NCI-H1694 (cell line): ENCODE data around the gene TREM2.
"Not testable (repeated sequence)": the region's sequence is repeated elsewhere in the genome, so short reads cannot be mapped to it uniquely, and the experiment has no call there.

Experiments
- DNase-seq: peaks from one replicate; lab custom pipeline; 2025; lab: John Stamatoyannopoulos, UW

The TREM2 gene

DNA sequence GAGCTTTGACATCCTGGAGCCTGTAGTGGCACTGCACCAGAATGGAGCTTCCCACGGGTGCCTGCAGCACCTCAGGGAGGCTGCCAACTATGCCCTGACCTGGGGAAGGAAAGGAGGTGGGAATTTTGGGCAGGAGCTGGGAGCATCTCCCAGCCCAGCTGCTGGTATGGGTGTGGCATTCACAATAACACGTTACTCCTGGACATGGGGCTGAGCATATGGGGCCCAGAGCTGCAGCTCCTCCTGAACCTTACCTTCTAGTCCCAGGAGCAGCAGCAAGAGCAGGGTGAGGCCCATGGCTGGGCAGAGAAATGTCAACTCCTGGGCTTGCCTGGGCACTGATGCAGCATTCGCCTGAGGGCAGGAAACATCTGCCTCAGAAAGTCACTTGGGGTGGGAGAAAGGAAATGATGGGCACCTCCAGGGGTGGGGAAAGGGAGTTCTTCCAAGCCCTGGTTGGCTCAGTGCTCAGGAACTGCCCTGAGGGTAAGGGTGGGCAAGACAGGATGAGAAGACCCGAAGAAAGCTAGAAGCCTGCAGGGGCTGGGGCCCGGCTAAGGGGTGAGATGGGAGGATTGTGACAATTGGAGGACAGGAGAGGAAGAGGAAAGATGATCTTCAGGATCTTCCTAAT is 8.8 kb downstream of the TREM2 start, which contains the start of gene TREML1:
Gene TREML1, minus strand, starts transcription at position 356 of the 634 bp plus-strand sequence. Its CDS starts 59 bp downstream, at position 297.
- DNase-seq, result no peak

DNA sequence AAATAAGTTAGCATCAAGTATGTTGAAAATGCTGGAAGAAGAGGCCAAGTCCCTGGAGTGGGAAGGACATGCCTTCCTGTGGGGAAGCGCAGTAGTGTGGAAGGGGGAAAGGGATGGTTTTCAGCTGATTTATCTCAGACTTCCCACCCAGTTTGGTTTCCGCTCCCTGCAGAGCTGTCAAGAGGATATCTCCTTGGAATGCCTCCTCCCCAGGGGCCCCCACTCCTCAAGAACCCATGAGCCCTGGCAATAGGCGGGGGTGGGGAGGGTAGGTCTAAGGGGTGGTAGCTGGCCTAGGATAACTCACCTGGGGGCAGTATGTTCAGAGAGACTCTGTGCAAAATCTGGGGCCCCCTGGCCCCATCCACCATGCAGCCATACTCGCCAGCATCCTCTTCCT is 9.5 kb downstream of the TREM2 start:
- DNase-seq, result no peak

DNA sequence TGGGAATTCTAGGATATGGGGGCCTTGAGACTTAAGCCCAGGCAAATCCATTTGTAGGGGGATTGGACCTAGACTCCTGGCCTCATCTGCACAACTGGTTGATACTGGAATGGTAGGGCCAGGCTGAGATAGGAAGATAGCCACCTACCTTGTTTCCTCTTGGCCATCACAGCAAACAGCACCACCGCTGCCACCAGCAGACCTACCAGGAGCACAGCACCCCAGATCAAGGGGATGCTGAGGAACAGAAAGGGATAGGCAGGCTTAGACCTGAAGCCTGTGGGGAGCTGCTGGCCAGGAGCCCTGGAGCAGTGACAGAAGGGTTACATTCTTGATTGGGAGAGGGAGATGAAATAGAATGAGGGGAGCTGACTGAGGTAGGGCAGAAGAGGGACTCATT is 12.2 kb downstream of the TREM2 start:
- DNase-seq, result no peak

DNA sequence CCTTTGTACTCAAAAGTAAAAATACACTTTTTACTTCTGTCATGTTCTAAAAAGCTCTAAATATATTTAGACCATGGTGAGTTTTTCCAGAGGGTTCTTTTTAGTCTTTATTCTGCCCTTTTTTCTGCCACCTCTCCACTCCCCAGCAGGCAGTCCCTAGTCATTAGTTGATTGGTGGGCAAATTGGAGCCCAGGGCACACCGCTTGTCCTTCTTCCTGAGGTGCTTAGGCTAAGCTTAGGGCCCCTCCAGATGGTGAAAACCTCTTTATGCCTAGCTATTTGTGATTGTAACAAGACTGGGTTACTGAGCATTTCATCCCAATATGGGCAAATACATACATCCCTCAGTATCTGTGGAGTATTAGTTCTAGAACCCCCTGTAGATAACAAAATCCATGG is 15.0 kb downstream of the TREM2 start:
- DNase-seq, result no peak

DNA sequence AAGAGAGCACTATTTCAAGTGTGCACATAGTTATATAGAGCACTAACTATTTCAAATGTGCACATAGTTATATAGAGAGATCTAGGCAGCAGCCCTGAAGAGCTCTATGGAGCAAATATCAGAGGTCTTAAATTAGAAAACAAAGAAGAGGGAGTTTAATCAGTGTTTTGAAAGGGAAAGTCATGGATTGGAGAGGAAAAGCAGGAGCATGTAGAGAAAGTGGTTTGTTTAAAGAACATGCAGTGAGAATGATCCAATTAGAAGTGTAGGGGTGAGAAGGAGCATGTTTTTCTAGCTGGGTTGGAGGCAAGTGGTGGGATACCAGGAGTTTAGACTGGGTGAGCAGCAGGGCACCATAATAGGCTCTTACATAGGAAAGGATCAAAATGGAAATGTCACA is 26.0 kb downstream of the TREM2 start:
- DNase-seq, result no peak

DNA sequence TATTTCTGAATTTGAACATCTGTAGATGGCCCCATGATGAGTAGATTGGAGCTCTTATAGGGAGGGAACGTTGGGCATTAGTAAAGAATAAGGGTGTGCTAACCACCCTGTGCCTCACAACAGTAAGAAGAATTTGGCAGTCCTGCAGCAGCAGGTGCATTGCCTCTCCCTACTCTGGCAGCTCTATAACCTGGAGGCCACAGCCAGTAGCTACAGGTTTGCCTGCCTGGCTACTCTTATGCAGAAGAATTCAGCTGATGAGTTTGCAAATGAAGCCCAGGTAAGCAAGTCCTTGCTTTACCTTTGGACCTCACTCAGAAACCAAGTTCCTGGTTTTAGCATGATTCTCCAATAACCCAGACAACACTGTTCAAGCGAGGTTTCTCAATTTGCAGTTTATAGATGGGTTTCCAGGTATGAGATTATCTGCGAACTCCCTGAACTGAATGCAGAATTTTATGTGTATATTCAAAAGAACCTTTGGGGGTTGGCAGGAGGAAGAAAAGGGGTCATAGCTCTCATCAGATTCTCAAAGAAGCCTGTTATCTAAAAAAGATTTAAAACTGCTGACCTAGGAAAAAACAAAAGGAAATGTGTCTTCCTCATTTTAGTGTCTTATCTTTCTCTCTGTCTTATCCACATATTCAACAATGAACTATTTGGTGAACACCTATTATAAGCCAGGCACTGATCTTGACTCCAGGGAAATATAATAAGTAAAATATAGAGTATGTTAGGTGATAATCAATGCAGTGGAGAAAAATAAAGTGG is 27.7 kb downstream of the TREM2 start:
- no peak for DNase-seq

DNA sequence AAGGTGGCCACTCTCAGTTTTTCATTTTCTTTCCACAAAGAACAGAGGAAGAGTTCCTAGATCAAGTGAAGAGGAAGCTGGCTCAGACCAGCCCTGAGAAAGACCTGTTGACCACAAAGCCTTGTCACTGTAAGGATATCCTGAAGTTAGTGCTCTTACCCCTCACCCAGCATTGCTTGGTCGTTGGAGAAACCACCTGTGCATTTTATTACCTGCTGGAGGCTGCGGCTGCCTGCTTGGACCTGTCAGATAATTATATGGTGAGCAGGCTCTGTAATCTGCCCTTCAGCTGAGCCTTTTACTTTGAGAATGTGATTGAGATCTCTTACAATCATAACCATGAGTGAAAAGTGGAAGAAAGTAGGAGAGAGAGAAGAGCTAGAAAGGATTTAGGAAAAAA is 30.7 kb downstream of the TREM2 start:
- no peak for DNase-seq

DNA sequence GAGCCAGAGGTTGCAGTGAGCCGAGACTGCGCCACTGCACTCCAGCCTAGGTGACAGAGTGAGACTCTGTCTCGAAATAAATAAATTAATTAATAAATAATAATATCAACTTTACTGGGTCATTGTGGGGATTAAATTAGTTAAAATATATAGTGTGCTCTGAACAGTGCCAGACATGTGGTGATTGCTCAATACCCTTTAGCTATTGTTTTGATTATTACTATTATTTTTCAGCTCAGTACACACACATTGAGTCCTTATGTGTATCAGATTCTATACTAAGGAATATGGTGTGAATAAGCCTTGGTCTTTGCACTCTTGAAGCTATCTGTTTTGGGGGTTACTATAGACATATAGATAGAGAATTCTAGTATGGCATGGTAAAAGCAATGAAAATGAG is 37.6 kb downstream of the TREM2 start:
- DNase-seq, result no peak

DNA sequence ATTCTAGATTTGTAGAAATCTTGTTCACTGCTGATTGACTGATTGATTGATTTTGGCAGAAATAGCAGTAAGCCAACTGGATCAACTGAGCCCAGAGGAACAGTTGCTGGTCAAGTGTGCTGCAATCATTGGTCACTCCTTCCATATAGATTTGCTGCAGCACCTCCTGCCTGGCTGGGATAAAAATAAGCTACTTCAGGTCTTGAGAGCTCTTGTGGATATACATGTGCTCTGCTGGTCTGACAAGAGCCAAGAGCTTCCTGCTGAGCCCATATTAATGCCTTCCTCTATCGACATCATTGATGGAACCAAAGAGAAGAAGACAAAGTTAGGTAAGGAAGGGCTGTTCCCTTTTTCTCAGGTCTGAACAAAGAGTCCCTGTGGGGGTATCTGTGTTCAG is 40.0 kb downstream of the TREM2 start:
- DNase-seq, result no peak

DNA sequence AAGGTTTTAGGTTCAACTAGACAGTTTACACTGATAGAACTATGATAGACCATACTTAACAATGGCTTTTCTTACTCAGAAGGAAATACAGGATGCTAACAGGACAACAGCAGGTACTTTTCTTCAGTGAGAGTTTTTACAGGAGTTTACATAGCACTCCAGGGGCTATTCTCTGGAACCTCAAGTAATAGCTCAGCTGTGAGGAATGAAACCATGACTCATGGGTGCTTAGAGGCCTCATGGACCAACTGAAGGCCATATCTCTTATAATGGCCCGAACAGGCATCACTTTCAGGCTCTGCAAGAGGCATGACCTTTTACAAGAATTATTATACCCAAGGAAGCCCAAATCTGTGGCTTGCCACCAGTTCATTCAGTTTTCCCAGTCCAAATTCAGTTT is 40.5 kb downstream of the TREM2 start:
- DNase-seq, result no peak

DNA sequence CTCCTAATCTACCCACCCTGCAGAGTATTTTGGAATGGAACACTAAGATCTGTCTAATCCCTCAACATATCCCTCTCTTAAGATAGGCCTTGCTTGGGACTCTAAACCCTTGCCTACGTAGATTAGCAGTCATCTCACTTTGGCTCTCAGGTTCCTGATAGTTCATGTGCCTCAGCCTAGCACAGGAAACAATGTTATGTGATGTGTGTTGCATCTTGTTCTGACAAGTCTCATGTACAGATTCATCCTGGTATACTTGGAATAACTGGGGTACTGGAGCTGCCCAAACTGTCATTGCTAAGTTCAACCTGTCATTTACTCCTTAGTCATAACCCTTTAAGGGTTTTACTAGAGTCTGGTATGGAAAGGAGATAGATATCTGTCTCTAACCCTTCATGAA is 42.9 kb downstream of the TREM2 start:
- no peak for DNase-seq

DNA sequence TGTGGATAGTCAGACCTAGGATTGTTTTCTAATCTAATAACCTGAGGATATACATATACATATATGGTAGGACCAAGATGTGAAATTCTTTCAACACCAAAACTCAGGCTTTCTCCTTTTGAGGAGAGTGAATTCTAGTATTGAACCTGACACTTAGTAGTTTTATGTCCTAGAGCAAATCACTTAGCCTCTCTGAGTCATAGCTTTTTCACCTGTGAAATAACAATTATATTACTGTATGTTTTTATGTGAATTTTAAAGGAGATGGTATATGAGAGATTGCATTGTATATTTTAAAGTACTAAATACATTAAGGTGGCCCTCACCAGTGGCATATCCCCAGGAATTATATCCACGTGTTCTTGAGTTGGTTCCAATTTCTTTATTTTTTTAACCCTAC is 43.4 kb downstream of the TREM2 start:
- no peak for DNase-seq

DNA sequence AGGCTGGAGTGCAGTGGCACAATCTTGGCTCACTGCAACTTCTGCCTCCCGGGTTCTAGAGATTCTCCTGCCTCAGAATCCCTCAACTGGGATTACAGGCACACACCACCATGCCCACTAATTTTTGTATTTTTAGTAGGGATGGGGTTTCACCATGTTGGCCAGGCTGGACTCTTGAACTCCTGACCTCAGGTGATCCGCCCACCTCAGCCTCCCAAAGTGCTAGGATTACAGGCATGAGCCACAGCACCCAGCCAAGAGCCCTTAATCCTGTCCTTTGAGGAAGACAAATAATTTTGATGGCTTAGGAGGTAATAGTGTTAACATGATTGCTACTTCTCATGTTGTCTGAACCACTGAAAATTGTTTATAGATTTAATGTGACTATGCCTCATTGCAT is 47.9 kb downstream of the TREM2 start:
- DNase-seq, result not testable (repeated sequence)

DNA sequence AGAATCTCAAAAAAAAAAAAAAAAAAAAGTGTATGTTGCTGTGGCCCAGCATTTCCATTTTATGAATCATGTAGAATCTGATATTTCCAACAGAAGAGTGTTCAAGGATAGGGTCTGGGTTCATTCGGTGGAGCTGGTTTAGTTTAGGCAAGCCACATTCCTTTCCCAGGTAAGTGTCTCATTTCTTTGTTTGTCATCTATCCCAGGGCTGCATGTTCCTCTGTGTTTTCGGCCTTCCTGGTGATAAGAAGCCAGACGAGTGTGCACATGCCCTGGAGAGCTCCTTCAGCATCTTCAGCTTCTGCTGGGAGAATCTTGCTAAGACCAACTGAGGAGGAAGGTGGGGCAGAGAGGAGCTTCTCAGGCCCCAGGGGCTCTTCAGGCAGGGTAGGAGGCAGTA is 51.9 kb downstream of the TREM2 start:
- no peak for DNase-seq
